Stimulated activated CD4-positive, alpha-beta T cell treated with anti-CD3 and anti-CD28 coated beads, TNF-alpha, amount 100 ng/mL, for 48 hours (primary cell): ENCODE results near the gene MYL5.
A peak's percentile ranks its signal among the peaks of the same experiment; 100 is the strongest.
"Not testable (repeated sequence)": the region's sequence is repeated elsewhere in the genome, so short reads cannot be mapped to it uniquely, and the experiment has no call there.

ENCODE experiments used
- DNase-seq, 3 donors: peaks; one replicate each; pipeline ENCODE4 v3.0.0-alpha.2; 2020; ENCODE audit warnings: low read depth in 3 of 3

MYL5 gene

DNA sequence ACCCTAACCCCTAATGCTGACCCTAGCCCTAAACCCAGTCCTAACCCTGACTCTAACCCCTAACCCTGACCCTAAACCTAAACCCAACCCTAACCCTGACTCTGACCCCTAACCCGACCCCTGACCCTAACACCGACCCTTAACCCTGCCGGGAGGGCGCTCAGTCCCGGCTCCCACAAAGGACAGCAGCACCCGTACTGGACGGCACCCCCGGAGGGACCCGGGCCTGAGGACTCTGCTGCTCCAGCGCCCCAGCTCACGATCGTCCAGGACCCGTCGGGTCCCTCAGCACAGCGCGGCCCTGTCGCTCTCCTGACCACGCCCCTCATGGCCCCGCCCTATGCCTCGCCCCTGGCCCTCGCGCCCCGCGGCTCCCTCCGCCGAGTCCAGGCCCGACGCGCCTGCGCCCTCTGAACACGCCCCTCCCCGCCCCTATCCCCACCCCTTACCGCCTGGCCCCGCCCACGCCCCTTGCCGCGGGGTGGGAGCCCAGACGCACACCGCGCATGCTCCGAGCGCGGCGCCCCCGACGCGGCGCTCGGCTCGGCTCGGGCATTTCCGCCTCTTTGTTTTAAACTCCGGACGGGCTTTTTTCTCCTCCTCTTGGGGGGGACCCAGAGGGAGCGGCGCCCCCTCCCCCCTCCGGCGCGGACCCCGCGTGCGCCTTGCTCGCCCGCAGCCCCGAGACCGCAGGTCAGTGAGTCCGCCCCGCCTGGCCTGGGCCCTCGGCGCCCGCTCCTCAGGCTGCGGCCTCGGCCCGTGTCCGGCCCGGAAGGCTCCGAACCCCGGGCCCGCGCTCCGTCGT lies 31.1 kb downstream of the MYL5 start, which contains the start of gene PCGF3:
PCGF3 (plus strand) TSS at position 555 of the 805 bp plus-strand sequence. CDS start 27,849 bp downstream, outside the sequence.
- DNase-seq, result peak; percentile 95 to 99 (median 96)

- DNase-seq, result not testable (repeated sequence)
Measured at GRCh38 chr4:706083-706633, 31.8 kb downstream of the MYL5 start.

GRCh38 chr4:706834-707598 lies 32.7 kb downstream of the MYL5 start:
- DNase-seq, result no peak

- DNase-seq, result no peak
Measured at GRCh38 chr4:707929-708630, 33.7 kb downstream of the MYL5 start.

- no peak for DNase-seq
Measured at GRCh38 chr4:708631-708933, 34.2 kb downstream of the MYL5 start.

GRCh38 chr4:709348-709747 lies 35.0 kb downstream of the MYL5 start:
- DNase-seq, result no peak

- no peak for DNase-seq
Measured at GRCh38 chr4:710116-710515, 35.8 kb downstream of the MYL5 start.

GRCh38 chr4:710916-711315 lies 36.6 kb downstream of the MYL5 start:
- no peak for DNase-seq

- DNase-seq, result no peak
Measured at GRCh38 chr4:712093-712492, 37.8 kb downstream of the MYL5 start.

- DNase-seq, result no peak
Measured at GRCh38 chr4:712916-713632, 38.7 kb downstream of the MYL5 start.

GRCh38 chr4:714087-714486 lies 39.7 kb downstream of the MYL5 start:
- no peak for DNase-seq

DNA sequence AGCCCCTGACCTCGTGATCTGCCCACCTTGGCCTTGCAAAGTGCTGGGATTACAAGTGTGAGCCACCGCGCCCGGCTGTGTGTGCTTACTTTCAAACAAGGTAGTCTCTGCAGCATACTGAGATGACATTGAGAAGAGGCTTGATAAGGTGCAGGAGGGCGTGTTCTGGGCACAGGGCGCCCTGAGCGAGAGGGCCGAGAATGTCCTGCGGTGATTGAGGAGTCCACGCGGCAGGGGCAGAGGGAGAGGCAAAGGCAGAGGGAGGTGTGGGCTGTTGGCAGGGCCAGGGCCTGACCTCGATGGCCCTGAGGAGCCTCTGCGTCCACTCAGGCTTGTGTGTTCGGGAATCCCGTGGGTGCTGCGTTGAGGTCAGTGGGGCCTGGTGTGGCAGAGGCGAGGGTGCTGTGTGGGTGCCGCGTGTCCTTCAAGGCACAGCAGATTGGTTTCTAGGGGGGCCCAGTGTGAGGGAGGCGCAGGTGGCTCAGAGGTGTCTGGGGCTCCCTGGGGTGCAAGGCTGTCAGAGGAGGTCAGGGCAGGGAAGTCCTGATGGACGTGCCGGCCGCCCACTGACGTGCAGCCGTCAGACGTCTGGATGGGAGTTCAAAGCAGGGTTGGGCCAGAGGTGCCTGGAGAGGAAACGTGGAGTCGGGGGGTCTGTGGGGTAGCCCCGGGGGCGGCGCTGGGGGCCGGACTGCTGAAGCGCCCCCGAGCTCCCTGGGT lies 43.4 kb downstream of the MYL5 start:
- DNase-seq, result no peak

GRCh38 chr4:718460-718859 lies 44.1 kb downstream of the MYL5 start:
- no peak for DNase-seq

DNA sequence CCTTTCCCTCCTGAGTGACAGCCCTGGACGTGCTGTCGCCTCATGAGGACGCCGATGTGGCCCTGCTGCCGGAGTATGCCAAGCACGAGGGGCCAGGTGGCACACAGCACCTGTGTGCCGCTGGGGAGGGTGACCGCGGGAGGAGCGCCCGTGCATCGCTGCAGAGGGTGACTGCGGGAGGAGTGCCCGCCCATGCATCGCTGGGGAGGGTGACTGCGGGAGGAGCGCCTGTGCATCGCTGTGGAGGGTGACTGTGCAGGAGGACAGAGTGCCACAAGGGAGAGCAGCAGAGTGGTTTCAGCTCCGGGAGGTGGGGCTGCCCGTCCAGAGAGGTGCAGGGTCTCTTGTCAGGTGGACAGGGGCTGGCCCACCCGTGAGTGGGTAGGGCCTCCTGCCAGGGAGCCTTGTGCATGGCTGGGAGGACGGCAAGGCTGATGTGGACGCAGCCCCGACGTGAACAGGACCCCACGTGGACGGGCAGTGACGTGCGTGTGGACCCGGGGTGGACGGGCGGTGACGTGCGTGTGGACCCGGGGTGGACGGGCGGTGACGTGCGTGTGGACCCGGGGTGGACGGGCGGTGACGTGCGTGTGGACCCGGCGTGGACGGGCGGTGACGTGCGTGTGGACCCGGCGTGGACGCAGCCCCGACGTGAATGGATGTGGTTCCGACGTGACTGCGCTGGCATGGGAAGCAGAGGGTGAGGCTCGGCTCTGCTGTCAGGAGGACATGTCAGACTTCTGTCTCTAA lies 45.9 kb downstream of the MYL5 start:
- DNase-seq, result no peak

DNA sequence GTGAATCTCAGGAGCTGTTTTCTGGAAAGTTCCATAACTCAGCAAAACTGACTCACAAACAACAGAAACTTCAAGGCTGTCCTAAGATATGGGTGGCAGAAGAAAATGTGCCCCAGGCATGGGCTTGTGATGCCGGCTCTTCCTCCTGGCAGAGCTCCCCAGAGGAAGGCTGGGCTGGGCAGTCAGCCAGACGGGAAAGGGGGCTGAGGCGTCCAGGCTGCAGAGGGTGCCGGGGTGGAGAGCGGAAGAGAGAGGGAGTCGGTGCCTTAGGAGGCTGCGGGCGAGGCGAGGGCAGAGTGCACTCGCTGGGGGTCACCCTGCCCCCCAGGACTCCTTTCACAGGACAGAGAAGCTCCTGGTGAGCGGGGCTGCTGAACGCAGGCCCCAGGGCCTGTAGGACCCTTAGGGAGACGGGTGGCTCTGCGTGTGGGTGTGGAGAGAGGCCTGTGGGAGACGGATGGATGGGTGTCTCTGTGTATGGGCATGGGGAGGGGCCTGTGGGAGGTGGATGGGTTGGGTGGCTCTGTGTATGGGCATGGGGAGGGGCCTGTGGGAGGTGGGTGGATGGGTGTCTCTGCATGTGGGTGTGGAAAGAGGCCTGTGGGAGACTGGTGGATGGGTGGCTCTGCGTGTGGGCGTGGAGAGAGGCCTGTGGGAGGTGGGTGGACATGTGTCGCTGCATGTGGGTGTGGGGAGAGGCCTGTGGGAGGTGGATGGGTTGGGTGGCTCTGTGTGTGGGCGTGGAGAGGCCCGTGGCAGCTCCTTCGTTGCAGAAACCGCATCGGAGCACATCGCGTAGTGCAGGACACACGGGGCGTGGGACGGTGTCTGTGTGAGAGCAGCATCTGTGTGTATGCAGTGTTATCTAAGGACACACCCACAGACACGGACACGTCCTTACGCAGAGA lies 47.2 kb downstream of the MYL5 start:
- DNase-seq, result no peak

DNA sequence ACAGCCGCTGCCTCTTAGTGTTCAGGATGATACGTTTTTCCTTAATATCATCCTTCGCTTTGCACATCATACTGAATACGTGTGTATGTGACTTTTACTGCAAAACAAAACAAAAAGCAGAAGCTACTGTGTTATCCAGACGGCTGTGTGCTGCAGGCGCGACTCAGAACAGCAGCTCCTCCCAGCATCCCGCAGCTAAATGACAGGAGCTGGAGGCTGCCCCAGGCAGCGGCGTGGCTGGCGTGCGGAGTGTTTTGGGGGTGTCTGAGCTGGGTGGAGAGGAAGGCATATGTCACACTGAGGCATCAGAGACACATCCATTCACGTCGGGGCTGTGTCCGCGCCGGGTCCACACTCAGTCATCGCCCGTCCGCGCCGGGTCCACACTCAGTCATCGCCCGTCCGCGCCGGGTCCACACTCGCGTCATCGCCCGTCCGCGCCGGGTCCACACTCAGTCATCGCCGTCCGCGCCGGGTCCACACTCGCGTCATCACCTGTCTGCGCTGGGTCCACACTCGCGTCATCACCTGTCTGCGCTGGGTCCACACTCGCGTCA lies 47.9 kb downstream of the MYL5 start:
- DNase-seq, result no peak

DNA sequence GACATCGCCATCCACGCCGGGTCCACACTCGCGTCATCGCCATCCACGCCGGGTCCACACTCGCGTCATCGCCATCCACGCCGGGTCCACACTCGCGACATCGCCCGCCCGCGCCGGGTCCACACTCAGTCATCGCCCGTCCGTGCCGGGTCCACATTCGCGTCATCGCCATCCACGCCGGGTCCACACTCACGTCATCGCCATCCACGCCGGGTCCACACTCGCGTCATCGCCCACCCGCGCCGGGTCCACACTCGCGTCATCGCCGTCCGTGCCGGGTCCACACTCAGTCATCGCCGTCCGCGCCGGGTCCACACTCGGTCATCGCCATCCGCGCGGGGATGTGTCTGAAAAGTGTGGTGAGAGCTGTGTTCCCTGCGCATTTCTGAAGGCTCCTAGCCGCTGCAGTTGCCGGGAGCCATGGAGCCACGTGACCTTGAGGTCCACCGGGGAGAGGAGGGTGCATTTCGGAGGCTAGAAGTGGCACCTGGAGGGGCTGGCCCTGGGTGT lies 48.6 kb downstream of the MYL5 start:
- DNase-seq, result no peak

GRCh38 chr4:723751-724530 lies 49.6 kb downstream of the MYL5 start:
- DNase-seq, result no peak
